ENCODE measurements around the gene SERPINB6. TPM values are rescaled to one million over a fixed set of nuclear protein-coding genes. Genes with fewer than 3 reads are reported as not detected.

The SERPINB6 gene
- total and polyA plus RNA-seq, 2 experiments from 2014 or later, result 95.7 to 149 TPM

GRCh38 chr6:2967936-2968335 is 3.4 kb downstream of the SERPINB6 start:
- Histone ChIP-seq H3K9ac (no peak overlapping the region), H3F3A (ENCODE audit: insufficient read depth) (0 out of 2 replicates have a peak, but pooled peaks cover 13% of the 10 kb centered on the region), H3K27ac (no peak overlapping the region), H2AFZ (no peak overlapping the region), H3K9me2 (ENCODE audit: insufficient read depth) (no peaks in the 10 kb centered on the region), H3K79me2 (ENCODE audit: insufficient read depth) (peaks cover 87% of the 10 kb centered on the region), H4K20me1 (ENCODE audit: insufficient read depth) (no peaks in the 10 kb centered on the region), H3K4me1 (ENCODE audit: insufficient read depth) (peaks cover 20% of the 10 kb centered on the region; the same call in 1 of the 2 replicates), H3K4me2 (ENCODE audit: unreplicated experiment) (no peak overlapping the region), H3K36me3 (ENCODE audit: low read depth) (peaks cover 5% of the 10 kb centered on the region; the same call in 1 of the 2 replicates), H3K27me3 (replicated peaks; ENCODE audit: insufficient read depth) (no peaks in the 10 kb centered on the region), H3K4me3 (no peak overlapping the region), H3K9me3 (ENCODE audit: low read depth) (no peaks in the 10 kb centered on the region)
- in situ Hi-C loops (cut with MboI), result no loop called here
- no peak for DNase-seq
- TF ChIP-seq EZH2phosphoT487 (IDR thresholded peaks at IDR 0.05; ENCODE audit: insufficient read depth, low read depth) (no peak), EZH2 (IDR thresholded peaks at IDR 0.05; ENCODE audit: insufficient read depth, poor library complexity, severe bottlenecking) (no peak)
- WGBS, 2 experiments (ENCODE audit: low coverage in 1 of 2, low lambda C conversion rate in 2 of 2, missing lambda C conversion rate in 2 of 2), result 98 to 99% methylated on average over 7 of the region's 7 CpGs

- no peak for DNase-seq
- Histone ChIP-seq H3F3A (ENCODE audit: insufficient read depth) (peaks cover 15% of the 10 kb centered on the region), H3K4me1 (ENCODE audit: insufficient read depth) (peaks cover 16% of the 10 kb centered on the region; the same call in 1 of the 2 replicates), H4K20me1 (ENCODE audit: insufficient read depth) (no peaks in the 10 kb centered on the region), H3K9ac (no peak overlapping the region), H2AFZ (no peak overlapping the region), H3K36me3 (ENCODE audit: low read depth) (peaks cover 5% of the 10 kb centered on the region; the same call in 1 of the 2 replicates), H3K4me3 (no peak overlapping the region), H3K4me2 (ENCODE audit: unreplicated experiment) (no peak overlapping the region), H3K79me2 (ENCODE audit: insufficient read depth) (peaks cover 95% of the 10 kb centered on the region), H3K9me2 (ENCODE audit: insufficient read depth) (no peaks in the 10 kb centered on the region), H3K27me3 (replicated peaks; ENCODE audit: insufficient read depth) (no peaks in the 10 kb centered on the region), H3K9me3 (ENCODE audit: low read depth) (no peaks in the 10 kb centered on the region), H3K27ac (no peak overlapping the region)
- in situ Hi-C loops (cut with MboI), result no loop called here
- 84 to 86% methylated on average over 9 of the region's 9 CpGs for WGBS, 2 experiments (ENCODE audit: low coverage in 1 of 2, low lambda C conversion rate in 2 of 2, missing lambda C conversion rate in 2 of 2)
- TF ChIP-seq EZH2phosphoT487 (IDR thresholded peaks at IDR 0.05; ENCODE audit: insufficient read depth, low read depth), result no peak
- TF ChIP-seq EZH2 (IDR thresholded peaks at IDR 0.05; ENCODE audit: insufficient read depth, poor library complexity, severe bottlenecking), result no peak
These were observed 5.0 kb downstream of the SERPINB6 start for GRCh38 chr6:2966347-2966746.

GRCh38 chr6:2964793-2965505 is 6.4 kb downstream of the SERPINB6 start:
- WGBS, 2 experiments (ENCODE audit: low coverage in 1 of 2, low lambda C conversion rate in 2 of 2, missing lambda C conversion rate in 2 of 2), result 96 to 97% methylated on average over 17 of the region's 17 CpGs
- H3K79me2 ChIP-seq (ENCODE audit: insufficient read depth), result peaks cover 97% of the 10 kb centered on the region

GRCh38 chr6:2963756-2964155 is 7.6 kb downstream of the SERPINB6 start:
- in situ Hi-C loops (cut with MboI), result no loop called here
- no peak for DNase-seq
- H3K4me3 ChIP-seq, result no peak overlapping the region
- peaks cover 97% of the 10 kb centered on the region for H3K79me2 ChIP-seq (ENCODE audit: insufficient read depth)
- no peaks in the 10 kb centered on the region for H3K9me2 ChIP-seq (ENCODE audit: insufficient read depth)
- no peak overlapping the region for H3K9ac ChIP-seq
- peaks cover 5% of the 10 kb centered on the region; the same call in 1 of the 2 replicates for H3K36me3 ChIP-seq (ENCODE audit: low read depth)
- H3K9me3 ChIP-seq (ENCODE audit: low read depth), result no peaks in the 10 kb centered on the region
- no peak overlapping the region for H2AFZ ChIP-seq
- no peak overlapping the region for H3K27ac ChIP-seq
- H3K27me3 ChIP-seq (replicated peaks; ENCODE audit: insufficient read depth), result no peaks in the 10 kb centered on the region
- H3F3A ChIP-seq (ENCODE audit: insufficient read depth), result peaks cover 29% of the 10 kb centered on the region
- H4K20me1 ChIP-seq (ENCODE audit: insufficient read depth), result no peaks in the 10 kb centered on the region
- TF ChIP-seq EZH2 (IDR thresholded peaks at IDR 0.05; ENCODE audit: insufficient read depth, poor library complexity, severe bottlenecking) (no peak), EZH2phosphoT487 (IDR thresholded peaks at IDR 0.05; ENCODE audit: insufficient read depth, low read depth) (no peak)
- H3K4me2 ChIP-seq (ENCODE audit: unreplicated experiment), result no peak overlapping the region
- WGBS, 2 experiments (ENCODE audit: low coverage in 1 of 2, low lambda C conversion rate in 2 of 2, missing lambda C conversion rate in 2 of 2), result 88 to 94% methylated on average over 8 of the region's 8 CpGs
- peaks cover 18% of the 10 kb centered on the region for H3K4me1 ChIP-seq (ENCODE audit: insufficient read depth)

More at GRCh38 chr6:2964793-2965505, 6.4 kb downstream of the SERPINB6 start:
- H4K20me1 ChIP-seq (ENCODE audit: insufficient read depth), result no peaks in the 10 kb centered on the region
- H3K27me3 ChIP-seq (replicated peaks; ENCODE audit: insufficient read depth), result no peaks in the 10 kb centered on the region
- H3K9me2 ChIP-seq (ENCODE audit: insufficient read depth), result no peaks in the 10 kb centered on the region
- in situ Hi-C loops (cut with MboI), result no loop called here
- H3K9me3 ChIP-seq (ENCODE audit: low read depth), result no peaks in the 10 kb centered on the region
- no peak overlapping the region for H3K4me2 ChIP-seq (ENCODE audit: unreplicated experiment)
- TF ChIP-seq EZH2 (IDR thresholded peaks at IDR 0.05; ENCODE audit: insufficient read depth, poor library complexity, severe bottlenecking) (no peak), EZH2phosphoT487 (IDR thresholded peaks at IDR 0.05; ENCODE audit: insufficient read depth, low read depth) (no peak)
- no peak overlapping the region for H3K4me3 ChIP-seq
- DNase-seq, result no peak
- peaks cover 22% of the 10 kb centered on the region for H3F3A ChIP-seq (ENCODE audit: insufficient read depth)
- peaks cover 22% of the 10 kb centered on the region for H3K4me1 ChIP-seq (ENCODE audit: insufficient read depth)
- no peak overlapping the region for H3K27ac ChIP-seq
- H3K36me3 ChIP-seq (ENCODE audit: low read depth), result peaks cover 5% of the 10 kb centered on the region; the same call in 1 of the 2 replicates
- H3K9ac ChIP-seq, result no peak overlapping the region
- H2AFZ ChIP-seq, result no peak overlapping the region

All from GM23248 (cell line).